Skeletal muscle tissue (tissue), 4 donors: Measurements from ENCODE around the gene GCLC. TPM values are rescaled to one million over a fixed set of nuclear protein-coding genes. Genes with fewer than 3 reads are reported as not detected.
"Not testable (repeated sequence)": the region's sequence is repeated elsewhere in the genome, so short reads cannot be mapped to it uniquely, and the experiment has no call there.

Source experiments
- H3K27ac ChIP-seq: one replicate; pipeline ENCODE4 v1.7.0; 2013; ENCODE audit warnings: mild to moderate bottlenecking, low read depth, low read length, inconsistent platforms
- H3K27me3 ChIP-seq, 3 donors: one replicate each; pipeline ENCODE4 v1.7.0; 2013; ENCODE audit warnings: low read length in 3 of 3; ENCODE audit not compliant: control insufficient read depth in 3 of 3, insufficient read depth in 3 of 3
- H3K36me3 ChIP-seq, 3 donors: one replicate each; pipeline ENCODE4 v1.7.0; 2013; ENCODE audit warnings: low read length in 3 of 3; ENCODE audit not compliant: control insufficient read depth in 3 of 3, insufficient read depth in 3 of 3
- H3K4me1 ChIP-seq, 3 donors: one replicate each; pipeline ENCODE4 v1.7.0; 2013; ENCODE audit warnings: low read length in 3 of 3, mild to moderate bottlenecking in 3 of 3; ENCODE audit not compliant: control insufficient read depth in 3 of 3, insufficient read depth in 3 of 3
- H3K4me3 ChIP-seq, 3 donors: one replicate each; pipeline ENCODE4 v1.7.0; 2013; ENCODE audit warnings: low read length in 3 of 3
- H3K9ac ChIP-seq, 3 donors: one replicate each; pipeline ENCODE4 v1.7.0; 2013; ENCODE audit warnings: low read length in 3 of 3, mild to moderate bottlenecking in 3 of 3, moderate library complexity in 2 of 3, low read depth in 1 of 3
- H3K9me3 ChIP-seq, 3 donors: one replicate each; pipeline ENCODE4 v1.7.0; 2013; ENCODE audit warnings: low read length in 3 of 3; ENCODE audit not compliant: control insufficient read depth in 3 of 3
- total RNA-seq: library from RNA; depleted of rRNA; stranded (reverse); fragments of >200 nt; gene quantifications from one replicate; pipeline ENCODE4 v1.2.3, GENCODE V29; 2014
- donor health status: Osteomylitis.

The GCLC gene
- total RNA-seq, 1 donor from 2014 or later, result 9.4 TPM

- Histone ChIP-seq H3K4me3 (no peak overlapping the region), H3K27ac (no peak overlapping the region), H3K9ac (no peak overlapping the region), H3K4me1 (peaks cover 0 to 4% (median 0%) of the 10 kb centered on the region in 3 donors), H3K36me3 (no peaks in the 10 kb centered on the region), H3K9me3 (no peaks in the 10 kb centered on the region), H3K27me3 (no peaks in the 10 kb centered on the region)
Observed at GRCh38 chr6:53582963-53583362, 38.1 kb upstream of the GCLC start.

GRCh38 chr6:53581856-53582255 lies 37.0 kb upstream of the GCLC start:
- Histone ChIP-seq H3K4me1 (peaks cover 0 to 4% (median 0%) of the 10 kb centered on the region in 3 donors), H3K9ac (no peak overlapping the region), H3K9me3 (no peaks in the 10 kb centered on the region), H3K27ac (no peak overlapping the region), H3K4me3 (no peak overlapping the region), H3K36me3 (no peaks in the 10 kb centered on the region), H3K27me3 (no peaks in the 10 kb centered on the region)

- no peak overlapping the region for H3K27ac ChIP-seq
- no peak overlapping the region for H3K4me3 ChIP-seq
- no peaks in the 10 kb centered on the region for H3K27me3 ChIP-seq
- H3K9me3 ChIP-seq, result no peaks in the 10 kb centered on the region
- H3K9ac ChIP-seq, result no peak overlapping the region
- no peaks in the 10 kb centered on the region for H3K36me3 ChIP-seq
- H3K4me1 ChIP-seq, result peaks cover 0 to 4% (median 0%) of the 10 kb centered on the region in 3 donors
Observed at GRCh38 chr6:53581173-53581773, 36.4 kb upstream of the GCLC start.

GRCh38 chr6:53579338-53579737 lies 34.4 kb upstream of the GCLC start:
- Histone ChIP-seq H3K27ac (no peak overlapping the region), H3K36me3 (no peaks in the 10 kb centered on the region), H3K9me3 (no peaks in the 10 kb centered on the region), H3K27me3 (no peaks in the 10 kb centered on the region), H3K4me3 (no peak overlapping the region), H3K9ac (no peak overlapping the region), H3K4me1 (peaks cover 0 to 4% (median 0%) of the 10 kb centered on the region in 3 donors)

GRCh38 chr6:53578371-53578770 lies 33.5 kb upstream of the GCLC start:
- Histone ChIP-seq H3K4me1 (peaks cover 0 to 4% (median 0%) of the 10 kb centered on the region in 3 donors), H3K9ac (no peak overlapping the region)

GRCh38 chr6:53573299-53573698 lies 28.4 kb upstream of the GCLC start:
- H3K27me3 ChIP-seq, result no peaks in the 10 kb centered on the region
- no peak overlapping the region for H3K9ac ChIP-seq
- no peak overlapping the region for H3K4me3 ChIP-seq
- H3K36me3 ChIP-seq, result no peaks in the 10 kb centered on the region
- H3K4me1 ChIP-seq, result no peaks in the 10 kb centered on the region
- H3K9me3 ChIP-seq, result no peaks in the 10 kb centered on the region
- no peak overlapping the region for H3K27ac ChIP-seq

More at GRCh38 chr6:53578371-53578770, 33.5 kb upstream of the GCLC start:
- H3K27me3 ChIP-seq, result no peaks in the 10 kb centered on the region
- no peaks in the 10 kb centered on the region for H3K9me3 ChIP-seq
- H3K27ac ChIP-seq, result no peak overlapping the region
- H3K36me3 ChIP-seq, result no peaks in the 10 kb centered on the region
- H3K4me3 ChIP-seq, result no peak overlapping the region

- H3K36me3 ChIP-seq, H3K27me3 ChIP-seq, H3K27ac ChIP-seq, H3K4me3 ChIP-seq, H3K9ac ChIP-seq, H3K9me3 ChIP-seq, H3K4me1 ChIP-seq: not testable (repeated sequence)
Observed at GRCh38 chr6:53572379-53572778, 27.5 kb upstream of the GCLC start.

GRCh38 chr6:53568776-53569616 lies 24.1 kb upstream of the GCLC start:
- Histone ChIP-seq H3K9ac (no peak overlapping the region), H3K27me3 (no peaks in the 10 kb centered on the region), H3K27ac (no peak overlapping the region), H3K36me3 (no peaks in the 10 kb centered on the region), H3K4me1 (no peaks in the 10 kb centered on the region), H3K9me3 (no peaks in the 10 kb centered on the region), H3K4me3 (no peak overlapping the region)

- Histone ChIP-seq H3K36me3 (no peaks in the 10 kb centered on the region), H3K9me3 (no peaks in the 10 kb centered on the region), H3K9ac (no peak overlapping the region), H3K4me3 (no peak overlapping the region), H3K4me1 (no peaks in the 10 kb centered on the region), H3K27ac (no peak overlapping the region), H3K27me3 (no peaks in the 10 kb centered on the region)
Observed at GRCh38 chr6:53567701-53568100, 22.8 kb upstream of the GCLC start.

- Histone ChIP-seq H3K4me1 (no peaks in the 10 kb centered on the region), H3K27ac (no peak overlapping the region), H3K27me3 (no peaks in the 10 kb centered on the region), H3K36me3 (no peaks in the 10 kb centered on the region), H3K4me3 (no peak overlapping the region), H3K9ac (no peak overlapping the region), H3K9me3 (no peaks in the 10 kb centered on the region)
Observed at GRCh38 chr6:53566755-53567154, 21.9 kb upstream of the GCLC start.
